Activated gamma-delta T cell (primary cell): Measurements from ENCODE around the gene SNX21.
"Not testable (repeated sequence)": the region's sequence is repeated elsewhere in the genome, so short reads cannot be mapped to it uniquely, and the experiment has no call there.

ENCODE experiments used
- DNase-seq: peaks from one replicate; lab custom pipeline; 2025; lab: John Stamatoyannopoulos, UW

Gene SNX21

DNA sequence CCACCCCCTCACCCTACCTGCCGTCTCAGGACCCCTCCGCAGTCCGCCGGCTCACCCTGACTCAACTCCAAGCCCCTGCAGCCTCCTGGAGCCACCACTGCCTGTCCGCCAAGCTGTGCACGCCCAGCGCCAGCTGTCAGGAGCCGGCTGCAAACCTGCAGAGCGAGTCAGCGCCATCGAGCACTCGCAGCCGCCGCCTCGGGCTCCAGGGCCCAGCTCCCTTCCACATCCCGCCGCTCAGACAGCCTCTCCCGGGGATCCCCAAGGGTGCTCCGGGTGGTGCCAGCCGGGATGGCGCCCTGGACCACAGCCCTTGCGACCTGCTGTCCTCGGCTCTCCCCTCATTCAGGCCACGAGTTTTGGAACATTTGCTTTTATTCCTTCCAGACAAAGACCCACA is 10.7 kb upstream of the SNX21 start:
- DNase-seq, result no peak

DNA sequence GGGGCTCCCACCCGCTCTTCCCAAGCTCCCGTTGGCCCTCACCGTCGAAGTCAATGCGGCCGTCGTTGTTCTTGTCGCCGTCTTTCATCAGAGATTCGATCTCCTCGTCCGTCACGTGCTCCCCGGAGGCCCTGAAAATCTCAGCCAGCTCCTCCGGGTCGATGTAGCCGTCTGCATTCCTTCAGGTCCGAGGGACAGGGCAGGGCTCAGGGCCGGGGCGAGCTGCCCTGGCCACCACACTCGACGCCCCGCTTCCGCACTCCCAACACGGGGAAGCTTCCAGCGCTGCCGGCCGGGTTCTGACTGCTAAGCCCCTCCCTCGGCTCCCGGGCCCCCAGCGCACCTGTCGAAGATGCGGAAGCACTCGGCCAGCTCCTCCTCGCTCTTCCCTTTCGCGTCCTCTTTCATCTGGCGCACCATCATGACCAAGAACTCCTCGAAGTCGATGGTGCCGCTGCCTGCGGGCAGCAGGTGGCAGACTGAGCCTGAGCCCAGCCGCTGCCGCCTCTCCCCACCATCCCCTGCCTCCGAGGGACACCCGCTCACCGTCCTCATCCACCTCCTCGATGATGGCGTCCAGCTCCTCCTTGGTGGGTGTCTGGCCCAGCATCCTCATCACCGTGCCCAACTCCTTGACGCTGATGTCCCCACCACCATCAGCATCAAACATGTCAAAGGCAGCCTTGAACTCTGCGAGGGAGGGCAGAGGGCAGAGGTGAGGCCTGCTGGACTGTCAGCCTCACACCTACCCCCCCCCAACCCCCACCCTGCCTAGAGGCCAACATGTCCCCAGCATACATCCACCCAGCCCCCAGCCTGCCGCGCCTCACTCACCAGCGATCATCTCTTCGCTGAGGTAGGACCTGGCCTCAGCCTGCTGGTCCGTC is 9.4 kb upstream of the SNX21 start:
- no peak for DNase-seq

DNA sequence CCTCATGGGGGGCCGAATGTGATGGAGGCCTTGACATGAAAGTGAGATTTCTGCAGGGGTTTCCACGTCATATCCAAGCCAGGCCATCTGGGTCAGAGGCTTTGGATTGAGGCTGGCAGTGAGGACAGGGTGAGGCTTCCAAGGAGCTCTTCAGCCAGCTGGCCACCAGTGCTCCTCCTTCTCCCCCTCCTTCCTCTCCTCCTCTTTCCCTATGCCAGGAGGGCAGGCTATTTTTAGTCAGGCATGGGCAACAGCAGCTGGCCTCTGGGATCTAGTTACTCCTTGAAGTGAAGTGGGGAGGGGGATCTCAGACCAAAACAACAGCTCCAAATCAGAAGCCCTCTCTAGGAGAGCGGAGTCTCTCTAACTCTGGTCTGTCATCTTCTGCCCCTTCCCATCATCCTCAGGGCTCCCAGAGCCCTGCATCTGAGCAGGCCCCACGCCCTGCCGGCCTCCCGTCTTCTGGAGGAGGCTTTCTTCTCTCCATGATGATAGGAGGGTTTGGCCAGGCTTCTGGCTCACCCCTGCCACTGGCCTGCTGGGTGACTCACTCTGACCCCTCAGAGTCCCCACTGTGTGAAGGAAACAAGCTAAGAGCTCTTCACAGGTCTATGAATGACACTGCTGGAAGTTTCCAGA is 7.1 kb upstream of the SNX21 start:
- no peak for DNase-seq

DNA sequence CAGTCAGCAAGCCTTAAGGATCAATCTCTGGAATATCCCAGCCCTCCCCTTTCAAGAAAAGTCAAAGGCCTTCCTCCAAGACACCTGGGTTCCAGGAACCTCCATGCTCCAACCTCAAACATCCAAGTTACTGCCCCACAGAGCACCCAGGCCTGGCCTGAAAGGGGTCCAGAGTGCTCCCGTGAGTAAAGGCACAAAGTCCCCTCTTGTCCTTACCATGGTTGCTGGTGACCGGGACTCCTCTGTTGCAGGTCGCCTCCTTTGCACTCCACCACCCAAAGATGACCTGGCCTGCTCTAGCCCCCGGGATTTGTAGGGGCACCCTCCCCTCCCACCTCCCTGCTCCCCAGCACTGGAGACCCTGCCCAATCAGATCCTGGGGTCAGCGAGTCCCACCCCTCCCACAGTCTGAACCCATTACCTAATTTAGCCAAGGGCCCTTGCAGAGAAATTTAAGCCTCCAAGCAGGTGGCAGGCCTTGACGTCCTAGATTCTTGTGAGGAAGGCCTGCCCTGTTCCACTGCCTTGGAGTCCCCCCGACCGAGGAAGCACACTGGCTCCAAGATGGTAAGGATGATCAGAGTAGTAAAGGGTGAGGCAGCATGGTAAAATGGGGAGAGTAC is 6.5 kb upstream of the SNX21 start, which contains the start of gene TNNC2:
TSS of gene TNNC2 (minus strand) at position 283 of the 623 bp plus-strand sequence. CDS start at position 219, 64 bp downstream.
- DNase-seq, result no peak

DNA sequence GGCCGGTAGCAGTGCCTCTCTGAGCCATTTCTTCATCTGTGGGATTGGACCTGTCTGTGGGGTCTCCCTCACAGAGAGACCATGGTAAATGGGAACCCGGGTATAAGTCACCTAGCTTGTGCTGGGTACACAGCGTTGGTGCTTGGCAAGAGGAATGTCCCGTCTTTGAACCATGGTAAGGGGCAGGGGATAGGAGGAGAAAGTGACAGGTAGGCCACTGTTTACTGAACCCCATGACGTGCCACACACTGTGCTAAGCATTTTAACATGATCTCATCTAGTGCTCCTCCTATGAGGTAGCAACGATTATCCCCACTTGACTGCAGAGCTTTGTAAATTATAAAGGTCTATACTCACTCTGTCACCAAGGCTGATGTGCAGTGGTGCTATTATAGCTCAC is 5.9 kb upstream of the SNX21 start:
- DNase-seq, result no peak

DNA sequence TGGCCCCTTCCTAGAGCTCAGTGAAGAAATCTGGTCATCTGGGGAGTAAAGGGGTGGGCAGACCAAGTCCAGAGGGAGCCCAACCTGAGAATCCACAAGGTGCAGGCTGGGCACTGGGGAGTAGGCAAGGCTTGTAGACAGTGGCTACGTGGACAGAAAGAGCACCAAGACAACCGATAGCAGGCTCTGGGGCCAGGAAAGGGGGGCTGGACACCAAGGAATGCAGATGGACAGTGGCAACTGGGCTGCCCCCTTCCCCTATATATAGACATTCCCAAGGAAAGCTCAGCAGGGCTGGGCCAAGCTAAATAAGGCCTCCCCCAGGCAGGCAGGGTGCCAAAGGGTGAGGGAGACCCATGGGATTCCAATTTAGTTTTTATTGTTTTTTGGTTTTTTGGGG is 5.0 kb upstream of the SNX21 start:
- DNase-seq, result no peak

DNA sequence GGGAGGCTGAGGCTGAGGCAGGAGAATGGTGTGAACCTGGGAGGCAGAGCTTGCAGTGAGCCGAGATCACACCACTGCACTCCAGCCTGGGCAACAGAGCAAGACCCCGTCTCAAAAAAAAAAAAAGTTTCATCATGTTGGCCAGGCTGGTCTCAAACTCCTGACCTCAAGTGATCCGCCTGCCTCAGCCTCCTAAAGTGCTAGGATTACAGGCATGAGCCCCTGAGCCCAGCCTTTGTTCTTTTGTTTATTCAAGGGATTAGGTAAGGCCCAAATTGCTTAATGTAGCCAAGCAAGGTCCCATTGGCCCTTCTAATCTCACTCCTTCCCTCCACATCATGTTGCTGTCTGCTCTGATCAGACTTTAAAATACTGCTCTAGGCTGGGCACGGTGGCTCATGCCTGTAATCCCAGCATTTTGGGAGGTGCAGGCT is 3.9 kb upstream of the SNX21 start:
- DNase-seq, result not testable (repeated sequence)

DNA sequence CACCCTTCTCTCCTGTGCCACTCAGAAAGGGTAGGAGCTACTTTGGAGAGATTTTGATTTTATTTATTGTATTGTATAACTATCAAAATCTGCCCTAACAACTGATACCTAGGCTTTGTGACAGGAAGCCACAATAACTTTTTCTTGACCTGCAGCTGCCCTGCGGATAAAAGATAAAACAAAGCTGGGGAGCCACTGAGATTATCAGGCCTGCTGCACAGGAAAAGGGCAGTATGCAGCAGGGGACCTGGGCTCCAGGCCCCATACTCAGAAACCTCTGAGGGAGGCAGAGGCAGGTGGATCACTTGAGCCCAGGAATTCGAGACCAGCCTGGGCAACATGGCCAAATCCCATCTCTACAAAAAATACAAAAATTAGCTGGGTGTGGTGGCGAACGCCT is 980 bp upstream of the SNX21 start:
- no peak for DNase-seq

DNA sequence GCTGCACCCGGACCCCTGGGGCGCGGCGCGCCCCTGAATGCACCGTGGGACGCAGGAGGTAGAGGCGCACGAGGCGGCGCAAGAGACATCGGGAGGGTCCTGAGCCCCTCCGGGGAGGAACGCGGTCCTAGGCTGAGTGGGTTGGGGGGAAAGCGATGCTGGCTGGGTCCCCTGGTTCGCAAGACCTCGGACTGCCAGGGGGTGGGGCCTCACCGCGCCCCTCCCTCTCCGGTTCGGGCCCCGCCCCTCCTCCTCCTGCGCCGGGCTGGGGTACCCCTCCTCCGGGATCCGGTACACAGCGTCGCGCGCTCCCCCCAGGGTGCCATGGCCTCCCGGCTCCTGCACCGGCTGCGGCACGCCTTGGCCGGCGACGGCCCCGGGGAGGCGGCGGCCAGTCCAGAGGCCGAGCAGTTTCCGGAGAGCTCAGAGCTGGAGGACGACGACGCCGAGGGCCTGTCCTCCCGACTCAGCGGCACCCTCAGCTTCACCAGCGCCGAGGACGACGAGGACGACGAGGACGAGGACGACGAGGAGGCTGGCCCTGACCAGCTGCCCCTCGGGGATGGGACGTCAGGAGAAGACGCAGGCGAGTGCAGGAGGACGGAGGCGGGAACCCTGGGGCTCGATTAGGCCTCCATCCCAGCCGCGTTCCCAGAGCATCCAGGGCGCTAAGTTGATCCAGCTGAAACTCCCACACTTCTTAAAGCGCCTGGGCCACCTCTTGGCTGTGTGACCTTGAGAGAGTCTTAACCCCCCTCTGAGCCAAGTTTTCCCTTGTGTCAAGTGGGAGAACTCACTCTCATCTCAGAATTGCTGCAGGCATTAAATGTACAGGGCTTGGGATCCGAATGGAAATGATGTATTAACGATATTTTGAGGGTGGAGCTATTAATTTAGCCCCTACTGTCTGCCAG is 541 bp downstream of the SNX21 start:
- DNase-seq, result no peak

DNA sequence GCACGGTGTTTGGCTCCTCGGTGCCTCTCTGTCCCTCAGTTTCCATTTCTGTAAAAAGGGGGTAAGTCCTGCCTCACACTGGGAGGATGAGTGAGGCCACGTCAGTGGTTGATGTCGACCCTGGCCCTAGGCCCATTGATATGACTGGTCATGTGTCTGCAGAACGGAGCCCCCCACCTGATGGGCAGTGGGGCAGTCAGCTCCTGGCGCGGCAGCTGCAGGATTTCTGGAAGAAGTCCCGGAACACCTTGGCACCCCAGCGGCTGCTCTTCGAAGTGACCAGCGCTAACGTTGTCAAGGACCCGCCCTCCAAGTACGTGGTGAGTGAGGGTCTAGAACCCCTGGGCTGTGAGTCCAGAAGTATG is 1.2 kb downstream of the SNX21 start:
- no peak for DNase-seq

DNA sequence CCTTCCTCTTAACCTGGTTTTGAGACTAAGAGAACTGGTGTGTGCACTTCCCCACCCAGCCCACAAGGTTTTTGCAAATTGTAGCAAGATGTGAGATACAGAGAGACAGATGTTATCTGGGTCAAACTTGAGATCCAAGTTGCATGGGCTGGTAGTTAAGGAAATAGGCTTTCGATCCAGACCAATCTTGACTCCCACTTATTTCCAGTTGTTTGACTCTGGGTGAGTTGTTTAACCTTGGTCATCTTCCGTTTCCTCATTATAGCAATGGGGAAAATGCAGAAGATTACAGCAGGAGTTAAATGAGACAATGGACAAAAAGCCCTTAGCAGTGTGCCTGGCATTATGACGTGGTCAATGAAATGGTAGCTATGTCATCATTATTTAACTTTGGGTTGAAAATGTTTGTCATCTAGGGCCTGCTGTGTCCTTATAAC is 1.7 kb downstream of the SNX21 start:
- no peak for DNase-seq

DNA sequence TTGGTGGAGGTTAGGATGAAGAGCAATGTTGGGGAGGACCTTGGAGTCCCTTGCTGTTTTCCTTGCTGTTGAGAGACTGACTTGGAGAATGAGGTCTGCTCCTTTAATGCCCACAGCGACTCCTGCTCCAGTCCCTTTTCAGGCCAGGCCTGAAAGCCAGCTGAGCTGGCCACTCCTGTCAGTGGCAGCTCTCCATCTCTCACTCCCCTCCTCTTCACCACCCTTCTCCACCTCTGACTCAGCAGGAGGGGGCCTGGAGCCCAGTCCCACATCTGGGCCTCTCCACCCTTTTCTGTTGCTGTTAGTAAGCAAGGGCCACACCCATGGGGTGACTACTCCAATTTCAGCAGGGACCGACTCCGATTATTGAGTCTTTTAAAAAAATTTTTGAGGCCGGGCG is 2.2 kb downstream of the SNX21 start:
- DNase-seq, result no peak

DNA sequence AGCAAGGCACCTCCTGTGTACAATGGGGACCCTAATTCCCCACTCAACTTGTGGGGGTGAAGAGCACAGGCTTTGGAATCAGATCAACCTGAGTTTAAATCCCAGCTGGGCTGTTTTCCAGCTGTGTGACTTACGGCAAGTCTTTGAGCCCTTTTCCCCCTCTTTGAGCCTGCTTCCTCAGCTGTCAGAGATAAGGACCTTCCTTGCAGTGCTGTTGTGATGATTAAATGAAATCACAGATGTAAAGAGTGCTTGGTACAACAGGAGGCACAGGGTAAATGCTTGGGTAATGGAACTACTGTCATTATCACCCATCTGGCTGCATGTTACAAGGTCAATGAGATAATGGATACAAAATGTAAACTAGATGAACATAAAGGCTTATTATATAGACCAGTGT is 3.2 kb downstream of the SNX21 start:
- DNase-seq, result no peak

DNA sequence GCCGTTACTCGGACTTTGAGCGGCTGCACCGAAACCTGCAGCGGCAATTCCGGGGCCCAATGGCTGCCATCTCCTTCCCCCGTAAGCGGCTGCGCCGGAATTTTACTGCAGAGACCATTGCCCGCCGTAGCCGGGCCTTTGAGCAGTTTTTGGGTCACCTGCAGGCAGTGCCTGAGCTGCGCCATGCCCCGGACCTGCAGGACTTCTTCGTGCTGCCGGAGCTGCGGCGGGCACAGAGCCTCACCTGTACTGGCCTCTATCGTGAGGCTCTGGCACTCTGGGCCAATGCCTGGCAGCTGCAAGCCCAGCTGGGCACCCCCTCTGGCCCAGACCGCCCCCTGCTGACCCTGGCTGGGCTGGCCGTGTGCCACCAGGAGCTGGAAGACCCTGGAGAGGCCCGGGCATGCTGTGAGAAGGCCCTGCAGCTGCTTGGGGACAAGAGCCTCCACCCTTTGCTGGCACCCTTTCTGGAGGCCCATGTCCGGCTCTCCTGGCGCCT is 7.2 kb downstream of the SNX21 start:
- DNase-seq, result no peak

DNA sequence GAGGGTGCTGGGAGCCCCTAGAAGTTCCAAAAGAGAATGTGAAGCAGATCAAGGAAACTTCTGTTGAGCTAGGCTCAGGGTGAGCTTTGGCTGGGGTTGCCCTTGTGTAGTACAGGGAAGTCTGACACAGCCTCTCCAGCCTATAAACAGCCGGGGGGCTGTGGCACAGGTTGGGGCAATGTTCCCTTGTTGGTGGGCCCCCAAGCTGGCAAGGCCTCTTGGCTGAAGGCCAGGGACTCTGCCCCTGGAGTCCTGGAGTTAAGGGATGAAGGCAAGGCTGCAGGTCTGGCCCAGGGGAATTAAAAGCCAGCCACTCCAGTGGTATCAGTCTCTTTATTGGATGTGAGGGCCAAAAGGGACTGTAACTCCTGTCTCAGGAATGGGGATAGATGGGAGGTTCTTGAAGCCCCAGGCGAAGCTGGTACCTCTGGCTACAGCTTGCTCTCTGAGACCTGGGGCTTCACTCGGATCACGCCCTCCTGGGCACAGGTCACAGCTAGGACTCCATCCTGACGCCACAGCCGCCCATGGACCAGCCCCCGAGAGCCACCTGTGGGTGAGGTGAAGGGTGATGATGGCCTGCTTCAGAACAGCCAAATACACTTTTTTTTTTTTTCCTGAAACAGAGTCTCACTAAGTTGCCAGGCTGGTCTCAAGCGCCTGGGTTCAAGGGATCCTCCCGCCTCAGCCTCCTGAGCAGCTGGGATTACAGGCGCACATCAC is 8.0 kb downstream of the SNX21 start:
- no peak for DNase-seq

DNA sequence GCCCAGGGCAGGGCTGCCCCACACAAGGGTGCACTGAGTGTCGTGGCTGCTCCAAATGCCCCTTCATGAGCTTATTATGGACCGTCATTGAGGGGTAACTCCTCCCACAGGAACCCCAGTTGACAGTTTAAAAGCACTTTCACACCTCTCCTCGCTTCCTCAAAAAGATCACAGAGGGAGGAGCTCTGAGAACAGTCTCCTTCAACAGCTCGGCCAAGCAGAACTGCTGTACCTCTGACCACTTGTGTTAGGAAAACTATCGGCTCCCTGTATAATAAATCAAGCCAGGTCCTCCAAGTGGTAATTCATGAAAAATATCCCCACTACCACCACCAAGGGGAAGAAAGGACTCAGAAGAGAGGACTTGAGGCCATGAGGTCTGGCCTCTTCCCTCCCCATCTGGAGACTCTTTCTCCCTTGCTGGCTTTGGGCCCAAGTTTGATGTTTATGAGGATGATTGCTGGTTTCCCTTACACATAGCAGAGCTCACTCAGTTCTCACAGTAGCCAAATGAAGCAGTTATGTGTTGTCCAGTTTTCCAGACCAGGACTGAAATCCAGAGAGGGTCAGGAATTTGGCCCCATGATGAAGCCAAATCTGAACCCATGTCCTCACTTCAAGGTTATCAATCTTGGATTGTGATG is 8.7 kb downstream of the SNX21 start:
- DNase-seq, result no peak

DNA sequence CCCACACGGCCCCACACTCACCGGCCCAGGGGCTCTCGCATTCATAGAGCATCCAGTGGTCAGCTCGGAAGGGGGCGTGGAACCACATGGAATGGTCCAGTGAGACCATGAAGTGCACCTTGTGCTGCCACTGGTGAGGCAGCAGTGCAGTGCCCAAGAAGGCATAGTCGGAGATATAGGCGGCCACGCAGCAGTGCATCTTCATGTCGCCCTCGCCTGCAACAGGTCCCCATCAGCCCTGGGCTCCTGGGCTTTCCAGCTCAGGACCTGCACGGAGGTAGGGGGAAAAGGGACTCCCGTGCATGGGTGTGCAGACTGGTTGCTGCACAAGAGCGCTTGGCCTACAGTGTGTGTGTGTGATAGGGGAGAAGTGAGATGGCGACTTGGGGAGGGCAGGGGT is 9.9 kb downstream of the SNX21 start:
- DNase-seq, result no peak

DNA sequence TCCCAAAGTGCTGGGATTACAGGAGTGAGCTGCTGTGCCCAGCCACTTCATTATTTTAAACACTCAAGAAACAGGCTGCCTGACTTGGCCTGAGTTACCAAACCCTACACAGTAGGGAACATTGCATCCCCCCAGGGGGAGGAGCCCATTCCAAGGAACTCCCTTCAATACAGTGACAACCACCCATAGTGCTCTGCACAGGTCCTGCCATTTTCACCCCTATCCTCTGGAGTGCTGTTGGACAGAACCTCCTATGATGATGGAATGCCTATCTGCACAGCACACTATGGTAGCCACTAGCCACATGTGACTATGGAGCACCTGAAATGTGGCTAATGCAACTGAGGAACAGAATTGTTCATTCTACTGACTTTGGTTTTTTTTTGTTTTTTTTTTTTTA is 11.9 kb downstream of the SNX21 start:
- DNase-seq, result no peak

DNA sequence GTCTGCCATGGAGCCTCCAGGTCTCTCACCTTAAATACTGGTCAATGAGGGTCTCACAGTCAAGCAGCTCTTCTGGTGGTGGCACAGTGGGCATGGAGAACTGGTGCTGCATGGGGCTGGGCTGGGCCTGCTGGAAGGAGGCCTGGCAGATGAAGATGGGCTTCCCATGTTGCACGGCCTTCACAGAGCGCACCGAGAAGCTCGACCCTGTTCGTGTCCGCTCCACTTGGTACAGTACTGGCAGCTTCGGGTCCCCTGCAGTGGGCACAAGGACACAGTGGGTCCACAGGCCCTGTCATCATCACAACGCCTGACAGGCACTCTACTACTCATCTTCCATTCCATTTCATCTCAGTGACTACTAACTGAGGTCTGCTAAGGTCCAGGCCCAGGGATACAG is 14.8 kb downstream of the SNX21 start:
- no peak for DNase-seq

DNA sequence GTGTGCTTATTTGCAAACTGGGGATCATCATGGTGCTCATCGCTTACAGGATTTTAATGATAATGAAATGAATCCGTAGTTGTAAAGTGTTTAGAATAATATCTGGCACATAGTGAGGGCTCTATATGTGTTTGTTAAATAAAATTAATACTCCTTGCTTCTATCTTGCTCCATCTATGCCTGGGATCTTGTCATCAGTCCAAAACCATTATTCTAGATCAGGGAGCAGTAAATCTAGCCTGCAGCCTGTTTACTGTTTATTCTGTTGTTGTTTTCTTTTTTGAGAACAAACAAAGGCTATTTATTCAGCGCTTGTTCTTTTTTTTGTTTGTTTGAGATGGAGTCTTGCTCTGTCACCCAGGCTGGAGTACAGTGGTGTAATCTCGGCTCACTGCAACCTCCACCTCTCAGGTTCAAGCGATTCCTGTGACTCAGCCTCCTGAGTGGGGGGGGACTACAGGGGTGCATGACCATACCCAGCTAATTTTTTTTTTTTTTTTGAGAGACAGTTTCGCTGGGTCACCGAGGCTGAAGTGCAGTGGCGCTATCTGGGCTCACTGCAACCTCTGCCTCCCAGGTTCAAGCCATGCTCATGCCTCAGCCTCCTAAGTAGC is 15.5 kb downstream of the SNX21 start:
- no peak for DNase-seq
